ENCODE data around the gene A4GNT. TPM values are rescaled to one million over a fixed set of nuclear protein-coding genes. Genes with fewer than 3 reads are reported as not detected.

The A4GNT gene
- polyA plus RNA-seq, 1 donor from 2014 or later, result not detected

DNA sequence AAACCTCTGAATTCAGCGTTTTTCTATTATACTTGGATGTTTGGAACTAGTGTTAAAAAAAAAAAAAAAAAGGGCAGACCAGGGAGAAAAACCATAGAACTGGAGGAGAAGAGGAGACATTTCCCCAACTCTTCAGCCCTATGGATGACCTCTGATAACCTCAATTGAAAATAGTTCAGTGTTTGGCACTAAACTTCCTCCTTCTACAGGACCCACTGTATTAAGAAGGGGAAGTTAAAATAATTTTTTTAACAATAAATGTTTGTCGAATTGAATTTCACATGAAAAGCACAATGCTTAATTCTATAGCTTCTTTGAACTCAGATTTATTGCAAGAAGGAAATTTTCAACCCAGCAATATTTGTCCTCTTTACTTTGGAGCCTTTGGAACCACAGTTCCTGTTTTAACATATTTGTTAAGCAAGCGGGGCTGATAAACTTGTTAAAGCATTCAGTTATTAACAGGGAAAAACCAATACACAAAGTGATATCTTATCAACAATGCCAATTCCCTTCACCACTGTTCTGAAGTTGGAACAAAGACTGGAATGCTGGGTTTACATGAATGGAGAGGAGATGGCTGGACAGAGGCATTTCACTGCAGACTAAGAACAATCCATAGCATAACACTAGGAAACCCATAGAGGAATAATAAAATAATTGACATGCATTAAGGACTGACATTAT, 3.1 kb upstream of the A4GNT start:
- peak overlapping the region in 1 of 4 donors; percentile 35 for H3K4me3 Mint-ChIP-seq
- no peaks in the 10 kb centered on the region for H3K36me3 Mint-ChIP-seq
- H3K27ac Mint-ChIP-seq, result no peak overlapping the region
- H3K27me3 Mint-ChIP-seq, result peaks cover 7% of the 10 kb centered on the region
- no peaks in the 10 kb centered on the region for H3K9me3 Mint-ChIP-seq
- H3K4me1 Mint-ChIP-seq, result peaks cover 9 to 18% (median 17%) of the 10 kb centered on the region in 3 donors

DNA sequence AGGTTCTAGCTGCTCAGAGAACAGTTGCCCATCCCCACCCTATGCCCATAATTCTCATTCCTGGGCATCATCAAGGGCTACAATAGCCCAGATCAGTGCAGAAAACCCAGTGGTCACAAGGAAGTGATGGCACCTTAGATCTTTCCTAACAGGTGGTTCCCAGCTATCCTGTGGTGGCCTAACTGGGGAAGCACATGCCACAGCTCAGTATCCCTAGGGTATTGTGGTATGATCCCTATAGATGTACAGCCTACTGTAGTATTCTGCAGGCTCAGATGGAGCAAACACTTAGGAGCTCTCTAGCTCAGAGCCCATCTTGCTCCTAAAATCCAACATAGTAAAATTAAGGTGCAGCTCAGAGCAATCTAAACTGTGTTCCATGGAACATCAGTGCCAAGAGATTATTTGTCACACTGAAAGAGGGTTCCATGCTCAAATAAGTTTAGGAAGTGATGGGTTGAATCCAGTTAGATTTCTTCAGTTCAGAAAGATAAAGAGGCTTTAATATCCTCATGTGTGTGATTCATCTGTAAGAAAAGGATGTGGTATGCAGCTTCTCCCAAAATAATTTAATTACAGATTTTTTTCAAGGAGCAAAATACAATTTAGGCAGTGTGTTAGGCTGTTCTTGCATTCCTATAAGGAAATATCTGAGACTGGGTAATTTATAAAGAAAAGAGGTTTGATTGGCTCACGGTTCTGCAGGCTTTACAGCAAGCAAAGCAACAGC, 4.4 kb downstream of the A4GNT start:
- H3K4me1 Mint-ChIP-seq, result peaks cover 0 to 2% (median 1%) of the 10 kb centered on the region in 3 donors
- H3K9me3 Mint-ChIP-seq, result peaks cover 0 to 10% (median 2%) of the 10 kb centered on the region in 3 donors
- H3K27ac Mint-ChIP-seq, result no peak overlapping the region
- peak overlapping the region in 1 of 4 donors; percentile 22 for H3K4me3 Mint-ChIP-seq
- peaks cover 9% of the 10 kb centered on the region for H3K27me3 Mint-ChIP-seq
- peaks cover 2% of the 10 kb centered on the region for H3K36me3 Mint-ChIP-seq

DNA sequence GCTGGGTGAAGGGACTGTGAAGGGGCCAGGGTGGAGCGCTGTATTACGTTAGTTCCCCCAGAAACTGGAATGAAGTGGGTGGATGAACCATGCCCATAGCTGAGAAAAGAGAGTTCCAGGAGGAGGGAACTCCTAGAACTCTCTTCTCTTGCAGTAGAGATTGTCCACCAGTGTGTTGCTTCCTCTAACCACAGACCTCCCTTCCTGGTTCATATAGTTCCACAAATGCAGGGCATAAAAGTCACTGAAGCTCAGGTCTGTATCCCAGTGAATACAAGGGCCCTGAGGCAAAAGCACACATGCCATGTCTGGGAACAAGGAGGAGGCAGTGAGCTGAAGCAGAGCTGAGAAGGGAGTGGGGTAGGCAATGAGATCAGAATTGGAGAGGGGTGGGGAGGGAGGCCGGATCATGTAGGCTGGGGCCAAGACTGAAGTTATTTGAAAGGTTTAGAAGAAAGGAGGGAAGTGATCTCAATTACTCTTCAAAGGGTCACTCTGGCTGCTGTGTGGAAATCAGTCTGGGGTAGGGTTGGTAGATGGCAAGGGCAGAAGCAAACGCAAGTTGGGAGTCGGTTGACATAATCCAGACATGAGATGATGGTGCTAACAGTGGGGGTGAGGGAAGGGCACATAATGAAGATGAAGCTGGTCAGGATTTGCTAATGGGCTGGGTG, 6.5 kb downstream of the A4GNT start:
- Mint-ChIP-seq H3K36me3 (peaks cover 2% of the 10 kb centered on the region), H3K4me3 (no peak overlapping the region), H3K9me3 (peaks cover 0 to 10% (median 2%) of the 10 kb centered on the region in 3 donors), H3K27ac (peak overlapping the region in 1 of 3 donors; percentile 32), H3K4me1 (peaks cover 0 to 2% (median 1%) of the 10 kb centered on the region in 3 donors), H3K27me3 (peaks cover 10% of the 10 kb centered on the region)

DNA sequence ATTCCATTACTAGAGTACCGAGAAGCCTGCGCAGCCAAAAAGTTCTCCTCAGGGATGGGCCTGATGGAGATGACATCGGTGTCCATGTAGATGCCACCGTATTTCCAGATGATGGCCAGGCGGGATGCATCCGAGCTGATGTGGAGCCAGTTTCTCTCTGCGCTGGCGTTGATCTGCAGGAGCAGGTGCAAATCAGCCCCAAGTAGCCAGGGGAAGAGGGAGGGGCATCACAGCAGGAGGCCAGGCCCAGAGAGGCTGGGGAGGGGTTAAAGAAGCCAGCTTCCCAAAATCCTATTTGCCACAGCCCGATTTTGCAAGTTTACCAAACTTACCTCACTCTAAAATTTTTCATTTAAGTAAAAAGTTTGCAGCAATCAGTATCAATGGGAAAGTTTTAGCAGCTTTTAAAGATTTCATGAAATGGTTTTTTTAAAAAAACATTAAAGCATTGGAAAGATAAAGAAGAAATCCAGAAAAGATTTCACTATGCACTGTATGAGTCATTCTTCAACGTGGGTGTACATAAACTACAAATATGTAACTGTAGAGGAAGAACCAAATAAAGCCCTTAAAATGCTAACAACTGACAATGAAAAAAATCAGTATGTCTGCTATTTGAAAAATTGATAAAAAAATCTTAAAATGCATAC, 7.4 kb downstream of the A4GNT start:
- H3K4me1 Mint-ChIP-seq, result peaks cover 0 to 2% (median 1%) of the 10 kb centered on the region in 3 donors
- peaks cover 2% of the 10 kb centered on the region for H3K36me3 Mint-ChIP-seq
- H3K9me3 Mint-ChIP-seq, result peaks cover 0 to 10% (median 5%) of the 10 kb centered on the region in 3 donors
- H3K4me3 Mint-ChIP-seq, result no peak overlapping the region
- peaks cover 10% of the 10 kb centered on the region for H3K27me3 Mint-ChIP-seq
- no peak overlapping the region for H3K27ac Mint-ChIP-seq

DNA sequence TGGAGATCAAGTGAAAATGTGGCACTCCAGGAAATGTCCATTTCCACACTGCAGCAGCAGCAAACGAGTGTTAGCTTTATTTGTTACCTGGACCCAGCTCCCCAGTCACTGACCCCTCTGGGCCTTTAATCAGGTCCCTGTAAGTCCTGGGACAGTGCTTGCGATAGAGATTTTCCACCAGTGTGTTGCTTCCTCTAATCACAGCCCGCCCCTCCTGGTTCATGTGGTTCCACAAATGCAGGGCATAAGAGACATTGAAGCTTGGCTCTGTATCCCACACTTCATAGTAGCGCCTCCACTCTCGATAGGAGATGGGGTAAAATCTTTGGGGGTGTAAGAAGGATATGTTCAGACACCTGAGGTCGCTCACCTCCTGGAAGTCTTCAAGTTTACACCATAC, 8.0 kb downstream of the A4GNT start:
- Mint-ChIP-seq H3K9me3 (peaks cover 0 to 10% (median 5%) of the 10 kb centered on the region in 3 donors), H3K27ac (no peak overlapping the region), H3K4me1 (peaks cover 0 to 2% (median 1%) of the 10 kb centered on the region in 3 donors), H3K27me3 (peaks cover 10% of the 10 kb centered on the region), H3K4me3 (no peak overlapping the region), H3K36me3 (peaks cover 2% of the 10 kb centered on the region)

DNA sequence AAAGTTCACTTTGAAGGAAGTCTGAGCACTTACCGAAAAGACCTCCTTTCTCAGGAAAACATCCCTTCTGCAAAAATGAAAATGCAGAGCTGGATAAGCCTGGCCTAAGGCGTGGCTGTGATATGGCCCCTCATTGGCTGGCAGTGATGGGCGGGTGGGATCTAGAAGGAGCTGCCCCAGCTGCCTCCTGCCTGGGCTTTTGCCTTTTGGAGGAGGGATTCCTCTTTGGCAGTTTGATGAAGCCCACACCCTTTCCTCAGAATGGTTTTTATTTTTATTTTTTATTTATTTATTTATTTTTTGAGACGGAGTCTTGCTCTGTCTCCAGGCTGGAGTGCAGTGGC, 12.8 kb downstream of the A4GNT start:
- H3K9me3 Mint-ChIP-seq, result peaks cover 0 to 10% (median 5%) of the 10 kb centered on the region in 3 donors
- H3K4me1 Mint-ChIP-seq, result peaks cover 0 to 4% (median 2%) of the 10 kb centered on the region in 3 donors
- H3K36me3 Mint-ChIP-seq, result no peaks in the 10 kb centered on the region
- H3K27ac Mint-ChIP-seq, result no peak overlapping the region
- H3K4me3 Mint-ChIP-seq, result no peak overlapping the region
- H3K27me3 Mint-ChIP-seq, result peaks cover 30% of the 10 kb centered on the region

DNA sequence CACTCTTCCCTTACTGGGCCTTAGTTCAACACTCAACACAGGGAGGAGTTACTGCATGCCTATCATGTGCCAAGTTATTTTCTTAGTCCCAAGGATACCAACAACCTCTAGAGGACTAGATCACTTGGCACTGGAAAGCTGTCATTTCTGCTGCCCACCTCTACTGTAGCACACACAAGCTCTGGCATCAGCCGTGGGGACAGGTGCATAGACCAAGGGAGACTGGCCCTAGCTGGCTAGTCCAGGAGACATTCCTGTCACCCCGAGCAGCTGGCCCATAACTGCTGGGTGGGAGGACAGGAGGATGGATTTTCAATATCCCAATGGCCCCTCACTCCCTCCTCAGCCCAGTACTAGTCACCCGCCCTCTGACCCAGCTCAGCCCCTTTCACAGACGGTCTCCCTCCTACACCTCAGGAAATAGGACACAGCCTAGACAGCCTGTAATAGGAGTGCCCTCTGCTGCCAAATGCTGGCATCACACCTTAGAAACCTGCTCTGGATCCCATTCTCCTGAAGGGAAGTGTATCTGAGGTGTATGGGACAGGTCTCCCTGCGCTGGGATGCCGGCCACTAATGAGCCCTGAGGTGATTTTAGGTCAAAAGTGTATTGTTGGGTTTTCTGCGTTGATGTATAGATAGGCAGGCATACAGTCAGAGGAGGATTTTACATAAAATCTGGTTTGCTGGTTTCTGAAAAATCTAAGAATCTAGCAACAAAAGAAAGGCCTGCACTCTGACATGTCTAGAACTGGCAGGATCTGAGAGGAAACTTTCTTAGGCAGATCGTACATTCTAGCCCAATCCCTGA, 13.4 kb downstream of the A4GNT start:
- Mint-ChIP-seq H3K36me3 (no peaks in the 10 kb centered on the region), H3K4me1 (peaks cover 0 to 4% (median 2%) of the 10 kb centered on the region in 3 donors), H3K27ac (no peak overlapping the region), H3K27me3 (peaks cover 32% of the 10 kb centered on the region), H3K4me3 (no peak overlapping the region), H3K9me3 (peaks cover 0 to 6% (median 5%) of the 10 kb centered on the region in 3 donors)

DNA sequence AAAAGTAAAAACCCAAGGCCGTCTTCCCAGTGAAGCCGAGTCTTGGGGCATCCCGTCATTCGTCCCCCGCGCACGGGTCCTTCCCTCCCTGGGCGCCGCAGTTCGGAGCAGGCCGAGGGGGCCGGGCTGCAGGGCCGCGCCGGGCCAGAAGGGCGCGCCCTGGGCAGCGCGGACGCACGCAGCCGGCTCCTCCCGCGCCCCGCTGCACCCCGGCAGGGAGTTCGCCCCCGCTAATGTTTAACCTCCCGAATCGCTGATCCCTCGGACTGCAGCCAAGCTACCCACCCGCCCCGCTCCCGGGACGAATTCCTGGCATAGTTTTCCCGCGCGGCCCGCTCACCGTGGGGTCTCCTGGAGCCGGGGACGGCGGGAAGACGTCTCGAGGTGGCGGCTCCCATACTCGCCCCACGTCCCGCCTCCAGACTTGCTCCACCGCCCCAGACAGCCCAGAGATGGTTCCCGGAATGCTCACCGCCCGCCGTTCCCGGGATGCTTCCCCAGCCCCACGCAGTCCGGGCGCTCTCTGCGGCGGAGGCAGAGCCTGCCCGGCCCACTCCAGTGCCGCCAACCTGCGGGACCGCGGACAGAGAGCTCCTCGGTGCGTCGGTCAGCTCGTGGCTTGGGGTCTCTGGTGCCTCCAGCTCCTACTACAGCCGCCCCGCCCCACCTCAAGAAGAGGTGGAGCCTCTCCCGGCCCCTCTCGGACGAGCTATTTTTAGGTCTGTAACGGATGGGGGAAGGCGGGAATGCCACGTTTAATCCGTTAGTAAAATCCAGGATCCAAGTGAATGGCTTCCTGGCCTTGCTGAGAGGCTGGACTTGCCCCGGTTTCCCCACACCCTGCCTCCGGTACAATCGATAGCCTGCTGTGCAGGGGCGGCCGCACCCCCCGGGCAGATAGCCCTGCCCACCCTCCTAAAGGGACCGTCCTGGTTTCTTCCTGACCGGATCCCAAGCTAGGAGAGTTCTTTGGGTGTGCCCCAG, 16.9 kb downstream of the A4GNT start, which contains the start of gene DZIP1L:
DZIP1L (minus strand) TSS at position 621 of the 984 bp plus-strand sequence. CDS start 11,637 bp downstream, outside the sequence.
- Mint-ChIP-seq H3K27ac (no peak within 1 kb of the TSS), H3K4me3 (peak within 1 kb of the TSS; percentile 46 to 89 (median 82)), H3K27me3 (peaks cover 40% of the 10 kb centered on the region), H3K36me3 (no peaks in the 10 kb centered on the region), H3K4me1 (peaks cover 0 to 4% (median 2%) of the 10 kb centered on the region in 3 donors), H3K9me3 (peaks cover 0 to under 1% (median 0%) of the 10 kb centered on the region in 3 donors)

DNA sequence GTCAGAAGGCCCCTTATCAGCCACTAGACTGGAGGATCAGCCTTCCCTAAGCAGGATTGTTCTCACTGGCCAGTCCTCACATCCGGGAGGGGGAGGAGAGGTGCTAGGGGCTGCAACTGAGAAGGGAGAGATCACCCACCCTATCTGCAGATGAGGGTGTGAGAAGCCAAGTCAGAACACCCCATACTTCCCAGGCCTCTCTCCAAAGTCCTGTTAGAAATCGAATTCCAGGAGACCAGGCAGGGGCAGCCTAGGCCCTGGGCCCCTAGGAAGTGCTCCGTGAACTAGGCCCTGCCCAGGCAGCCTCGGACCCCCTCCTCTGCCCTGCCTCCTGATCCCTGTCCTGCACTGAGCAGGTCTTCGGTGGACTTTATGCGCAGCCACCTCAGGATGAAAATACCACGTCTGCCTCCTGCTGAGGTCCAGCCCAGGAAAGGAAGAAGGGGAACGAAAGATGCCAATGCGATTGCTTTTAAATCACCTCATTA, 17.7 kb downstream of the A4GNT start:
- peak overlapping the region; percentile 10 to 89 (median 74) for H3K4me3 Mint-ChIP-seq
- no peaks in the 10 kb centered on the region for H3K36me3 Mint-ChIP-seq
- no peak overlapping the region for H3K27ac Mint-ChIP-seq
- H3K9me3 Mint-ChIP-seq, result no peaks in the 10 kb centered on the region
- peaks cover 0 to 4% (median 2%) of the 10 kb centered on the region in 3 donors for H3K4me1 Mint-ChIP-seq
- peaks cover 40% of the 10 kb centered on the region for H3K27me3 Mint-ChIP-seq

DNA sequence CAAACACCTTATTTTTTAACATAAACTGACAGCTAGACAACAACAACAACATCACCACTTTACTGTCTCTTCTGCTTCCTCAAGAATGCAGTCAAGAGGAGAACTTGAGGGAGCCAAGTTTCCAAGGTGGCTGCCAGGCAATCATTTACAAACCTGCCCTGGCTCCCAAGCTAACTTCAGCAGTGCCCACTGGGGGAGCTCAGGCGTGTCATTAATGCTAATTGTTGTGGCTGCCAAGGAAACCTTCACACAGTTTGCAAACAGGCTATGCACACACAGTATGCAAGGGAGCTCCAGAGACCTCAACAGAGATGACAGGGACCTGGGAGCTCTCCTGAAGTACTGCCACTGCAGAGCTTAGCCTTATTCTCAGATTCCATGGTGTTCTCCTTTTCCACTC, 18.9 kb downstream of the A4GNT start:
- Mint-ChIP-seq H3K27ac (no peak overlapping the region), H3K4me1 (peaks cover 0 to 4% (median 0%) of the 10 kb centered on the region in 3 donors), H3K4me3 (no peak overlapping the region), H3K36me3 (no peaks in the 10 kb centered on the region), H3K9me3 (no peaks in the 10 kb centered on the region), H3K27me3 (peaks cover 37% of the 10 kb centered on the region)

DNA sequence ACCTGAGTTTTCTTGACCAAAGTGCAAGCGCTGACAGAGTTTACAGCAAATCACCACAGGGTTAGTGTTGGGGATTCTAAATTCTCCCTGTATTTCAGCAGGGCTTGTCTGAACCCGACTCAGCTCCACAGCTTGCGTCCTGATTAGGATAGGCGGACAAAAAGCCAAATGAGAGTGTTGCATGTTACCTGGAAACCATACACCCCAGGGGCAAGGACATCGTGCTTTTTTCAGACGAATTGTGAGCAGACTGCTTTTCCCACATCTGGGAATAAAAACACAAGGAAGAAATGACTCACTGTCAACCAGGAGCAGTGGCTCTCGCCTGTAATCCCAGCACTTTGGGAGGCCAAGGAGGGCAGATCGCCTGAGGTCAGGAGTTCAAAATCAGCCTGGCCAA, 19.8 kb downstream of the A4GNT start:
- Mint-ChIP-seq H3K27ac (no peak overlapping the region), H3K36me3 (no peaks in the 10 kb centered on the region), H3K9me3 (no peaks in the 10 kb centered on the region), H3K4me3 (no peak overlapping the region), H3K27me3 (peaks cover 34% of the 10 kb centered on the region), H3K4me1 (peaks cover 0 to 4% (median 0%) of the 10 kb centered on the region in 3 donors)

DNA sequence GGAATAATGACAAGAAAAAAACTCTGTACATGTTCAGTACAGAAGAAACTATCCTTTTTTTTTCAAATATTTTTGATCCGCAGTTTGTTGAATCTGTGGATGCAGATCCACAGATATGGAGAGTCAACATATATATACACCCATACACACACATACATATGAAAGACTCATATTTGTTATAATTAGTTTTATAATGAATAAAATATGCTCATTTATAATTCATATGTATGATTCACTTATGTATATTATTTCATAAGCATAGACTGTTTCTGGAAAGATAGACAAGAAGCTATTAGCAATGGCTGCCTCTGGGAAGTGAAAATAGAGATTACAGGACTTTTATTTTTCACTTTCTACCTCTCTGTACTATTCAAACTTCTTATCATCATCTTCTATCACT, 26.6 kb downstream of the A4GNT start:
- Mint-ChIP-seq H3K27ac (no peak overlapping the region), H3K27me3 (peaks cover 2% of the 10 kb centered on the region), H3K4me1 (no peaks in the 10 kb centered on the region), H3K9me3 (no peaks in the 10 kb centered on the region), H3K36me3 (no peaks in the 10 kb centered on the region), H3K4me3 (no peak overlapping the region)

DNA sequence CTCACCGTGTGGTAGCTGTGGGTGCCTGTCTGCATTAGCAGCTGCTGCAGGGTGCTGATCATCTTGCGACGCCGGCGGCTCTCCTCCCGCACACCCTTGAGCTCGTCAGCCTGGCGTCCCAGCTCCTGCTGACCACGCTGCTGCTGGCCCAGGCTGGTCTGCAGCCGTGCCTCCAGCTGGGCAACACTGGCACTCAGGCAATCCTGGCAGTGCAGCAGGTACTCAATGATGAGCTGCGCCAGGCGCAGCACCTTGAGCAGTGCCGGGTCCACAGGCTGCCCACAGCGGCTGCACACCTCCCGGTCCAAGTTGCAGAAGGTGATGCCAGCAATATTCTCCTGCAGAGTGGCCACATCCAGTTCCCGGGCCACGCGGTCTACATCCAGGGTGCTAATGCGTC, 28.7 kb downstream of the A4GNT start:
- H3K36me3 Mint-ChIP-seq, result no peaks in the 10 kb centered on the region
- no peaks in the 10 kb centered on the region for H3K4me1 Mint-ChIP-seq
- no peak overlapping the region for H3K27ac Mint-ChIP-seq
- H3K4me3 Mint-ChIP-seq, result no peak overlapping the region
- H3K9me3 Mint-ChIP-seq, result no peaks in the 10 kb centered on the region
- H3K27me3 Mint-ChIP-seq, result peaks cover 2% of the 10 kb centered on the region
